Measurements from ENCODE around the gene TMEM267.
"Not testable (repeated sequence)": the region's sequence is repeated elsewhere in the genome, so short reads cannot be mapped to it uniquely, and the experiment has no call there.

The TMEM267 gene

DNA sequence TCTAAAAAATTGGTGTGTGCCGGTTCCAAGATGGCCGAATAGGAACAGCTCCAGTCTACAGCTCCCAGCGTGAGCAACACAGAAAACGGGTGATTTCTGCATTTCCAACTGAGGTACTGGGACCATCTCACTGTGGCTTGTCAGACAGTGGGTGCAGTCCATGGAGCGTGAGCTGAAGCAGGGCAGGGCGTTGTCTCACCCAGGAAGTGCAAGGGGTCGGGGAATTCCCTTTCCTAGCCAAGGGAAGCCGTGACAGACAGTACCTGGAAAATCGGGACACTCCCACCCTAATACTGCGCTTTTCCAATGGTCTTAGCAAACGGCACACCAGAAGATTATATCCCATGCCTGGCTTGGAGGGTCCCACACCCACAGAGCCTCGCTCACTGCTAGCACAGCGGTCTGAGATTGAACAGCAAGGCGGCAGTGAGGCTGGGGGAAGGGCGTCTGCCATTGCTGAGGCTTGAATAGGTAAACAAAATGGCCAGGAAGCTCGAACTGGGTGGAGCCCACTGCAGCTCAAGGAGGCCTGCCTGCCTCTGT, 81.1 kb downstream of the TMEM267 start:
- DNase-seq = not testable (repeated sequence)

GRCh38 chr5:43401827-43402226, 81.8 kb downstream of the TMEM267 start:
- DNase-seq = peak in 1 of 2 experiments; percentile 18

GRCh38 chr5:43400082-43400481, 83.6 kb downstream of the TMEM267 start:
- DNase-seq = no peak

DNA sequence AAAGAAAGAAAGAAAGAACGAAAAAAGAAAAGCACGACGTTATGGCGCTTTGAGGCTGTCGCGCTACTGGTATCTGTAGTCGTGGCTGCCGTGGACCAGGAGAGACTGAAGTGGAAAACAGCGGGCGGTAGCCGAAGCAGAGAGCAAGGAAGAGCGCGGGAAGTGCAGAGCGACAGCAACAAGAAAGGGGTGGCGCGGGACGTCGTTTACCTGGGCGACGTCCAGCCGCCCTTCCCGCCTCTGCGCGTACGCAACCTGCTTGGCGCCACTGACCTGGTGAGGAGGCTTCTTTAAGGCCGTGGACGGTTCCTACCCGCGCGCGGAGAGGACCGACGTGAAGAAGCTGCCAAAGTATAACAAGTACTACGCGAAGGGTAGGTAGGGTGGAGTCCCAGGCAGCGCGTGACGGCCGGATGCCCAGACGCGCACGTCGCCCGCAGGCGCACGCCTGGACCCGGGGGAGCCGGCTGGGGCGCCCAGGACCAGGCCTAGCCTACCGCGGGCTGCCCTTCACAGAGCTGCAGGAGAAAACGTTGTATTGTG, 86.8 kb downstream of the TMEM267 start:
- DNase-seq = no peak
